Body of pancreas (tissue), 4 donors: ENCODE results near the gene CACNG1. TPM values are rescaled to one million over a fixed set of nuclear protein-coding genes. Genes with fewer than 3 reads are reported as not detected.

Source experiments
- ATAC-seq: fragments of 150-250 bp; one replicate; pipeline ENCODE4 v1.9.1; 2016
- DNase-seq, 4 donors: peaks; one replicate each; pipeline ENCODE4 v3.0.0-alpha.2; 2019
- H3K27ac ChIP-seq, 4 donors: fragments of 200-600 bp; sonication (generic); 1 replicate in 3 of 4; 2 replicates in 1 of 4; pipeline versions ENCODE4 v1.5.1 to v1.6.1; 2016 to 2019; ENCODE audit warnings: mild to moderate bottlenecking in 1 of 4, mixed read lengths in 1 of 4, moderate library complexity in 1 of 4
- H3K27me3 ChIP-seq, 2 donors: fragments of 200-600 bp; sonication (generic); one replicate each; pipeline ENCODE4 v1.6.0; 2016; ENCODE audit warnings: mild to moderate bottlenecking in 1 of 2
- H3K36me3 ChIP-seq, 2 donors: fragments of 200-600 bp; sonication (generic); replicated peaks in 1 of 2; 2 replicates each; pipeline ENCODE4 v1.5.1; 2016; ENCODE audit warnings: low read depth in 2 of 2; ENCODE audit not compliant: insufficient read depth in 1 of 2
- H3K4me1 ChIP-seq: fragments of 200-600 bp; sonication (generic); one replicate; pipeline ENCODE4 v1.6.0; 2016
- H3K4me3 ChIP-seq, 2 donors: fragments of 200-600 bp; sonication (generic); 1 replicate in 1 of 2; 2 replicates in 1 of 2; pipeline ENCODE4 v1.5.1; 2016 to 2019
- H3K9me3 ChIP-seq, 3 donors: fragments of 200-600 bp; sonication (generic); 1 replicate in 2 of 3; 2 replicates in 1 of 3; pipeline ENCODE4 v1.5.1; 2016
- POLR2A ChIP-seq, 3 donors: fragments of 450-650 bp; IDR thresholded peaks; one replicate each; pipeline ENCODE4 v1.6.1; 2016; ENCODE audit warnings: antibody characterized with exemption in 3 of 3, mild to moderate bottlenecking in 2 of 3
- WGBS, 2 donors: methylation state at CpG; one replicate each; pipeline ENCODE4 v1.1.5; 2017; 5-methylcytosine and 5-hydroxymethylcytosine counted together
- intact Hi-C: fragments of 100-400 bp; cut with DNase I; formaldehyde crosslinking; loops from one replicate; pipeline ENCODE4 v1.15.1; 2023
- total RNA-seq, 2 donors: library from RNA; depleted of rRNA; stranded (reverse); fragments of >200 nt; gene quantifications; one replicate each; pipeline ENCODE4 v1.1.0, GENCODE V29; 2016
- TF ChIP-seq, protein P1 (sequence below), 7 experiments: fragments of 450-650 bp in 4 of 7; fragments of 200-600 bp in 3 of 7; sonication (generic) in 3 of 7; IDR thresholded peaks; one replicate each; pipeline ENCODE4 v1.5.1; 2016 to 2019; ENCODE audit warnings: antibody characterized with exemption in 7 of 7

The CACNG1 gene
- total RNA-seq, 2 donors from 2014 or later = not detected

GRCh38 chr17:67053438-67054000 is 9.2 kb downstream of the CACNG1 start:
- no peaks in the 10 kb centered on the region for H3K27me3 ChIP-seq
- no peaks in the 10 kb centered on the region for H3K36me3 ChIP-seq
- WGBS, 2 donors = 88 to 90% methylated on average over 6 to 9 of the region's 9 CpGs
- intact Hi-C loops = no loop called here
- peaks cover 0 to 6% (median 0%) of the 10 kb centered on the region in 3 donors for H3K9me3 ChIP-seq
- TF ChIP-seq, protein P1, sequence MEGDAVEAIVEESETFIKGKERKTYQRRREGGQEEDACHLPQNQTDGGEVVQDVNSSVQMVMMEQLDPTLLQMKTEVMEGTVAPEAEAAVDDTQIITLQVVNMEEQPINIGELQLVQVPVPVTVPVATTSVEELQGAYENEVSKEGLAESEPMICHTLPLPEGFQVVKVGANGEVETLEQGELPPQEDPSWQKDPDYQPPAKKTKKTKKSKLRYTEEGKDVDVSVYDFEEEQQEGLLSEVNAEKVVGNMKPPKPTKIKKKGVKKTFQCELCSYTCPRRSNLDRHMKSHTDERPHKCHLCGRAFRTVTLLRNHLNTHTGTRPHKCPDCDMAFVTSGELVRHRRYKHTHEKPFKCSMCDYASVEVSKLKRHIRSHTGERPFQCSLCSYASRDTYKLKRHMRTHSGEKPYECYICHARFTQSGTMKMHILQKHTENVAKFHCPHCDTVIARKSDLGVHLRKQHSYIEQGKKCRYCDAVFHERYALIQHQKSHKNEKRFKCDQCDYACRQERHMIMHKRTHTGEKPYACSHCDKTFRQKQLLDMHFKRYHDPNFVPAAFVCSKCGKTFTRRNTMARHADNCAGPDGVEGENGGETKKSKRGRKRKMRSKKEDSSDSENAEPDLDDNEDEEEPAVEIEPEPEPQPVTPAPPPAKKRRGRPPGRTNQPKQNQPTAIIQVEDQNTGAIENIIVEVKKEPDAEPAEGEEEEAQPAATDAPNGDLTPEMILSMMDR (IDR thresholded peaks at IDR 0.05) = no peak
- no peak for TF ChIP-seq POLR2A (IDR thresholded peaks at IDR 0.05)
- no peak overlapping the region for H3K4me3 ChIP-seq
- no peaks in the 10 kb centered on the region for H3K4me1 ChIP-seq
- no peak for DNase-seq
- H3K27ac ChIP-seq = no peak overlapping the region
- ATAC-seq = no peak

- DNase-seq (no peak), ATAC-seq (no peak)
- no peaks in the 10 kb centered on the region for H3K9me3 ChIP-seq
- H3K4me3 ChIP-seq = no peak overlapping the region
- H3K36me3 ChIP-seq = no peaks in the 10 kb centered on the region
- no peaks in the 10 kb centered on the region for H3K4me1 ChIP-seq
- intact Hi-C loops = no loop called here
- H3K27me3 ChIP-seq = no peaks in the 10 kb centered on the region
- no peak overlapping the region for H3K27ac ChIP-seq
- TF ChIP-seq, protein P1 (IDR thresholded peaks at IDR 0.05) = no peak
- no peak for TF ChIP-seq POLR2A (IDR thresholded peaks at IDR 0.05)
- 77 to 90% methylated on average over 11 to 19 of the region's 19 CpGs for WGBS, 2 donors
These were observed 9.7 kb downstream of the CACNG1 start for GRCh38 chr17:67054011-67054591.

GRCh38 chr17:67054608-67055007 is 10.3 kb downstream of the CACNG1 start:
- DNase-seq = no peak
- H3K27ac ChIP-seq = no peak overlapping the region
- no peak for TF ChIP-seq POLR2A (IDR thresholded peaks at IDR 0.05)
- TF ChIP-seq, protein P1 (IDR thresholded peaks at IDR 0.05) = no peak
- intact Hi-C loops = no loop called here
- no peak overlapping the region for H3K4me3 ChIP-seq
- no peaks in the 10 kb centered on the region for H3K36me3 ChIP-seq
- WGBS, 2 donors = 74 to 91% methylated on average over 5 of the region's 5 CpGs
- no peak for ATAC-seq
- no peaks in the 10 kb centered on the region for H3K9me3 ChIP-seq
- H3K27me3 ChIP-seq = no peaks in the 10 kb centered on the region
- no peaks in the 10 kb centered on the region for H3K4me1 ChIP-seq

DNA sequence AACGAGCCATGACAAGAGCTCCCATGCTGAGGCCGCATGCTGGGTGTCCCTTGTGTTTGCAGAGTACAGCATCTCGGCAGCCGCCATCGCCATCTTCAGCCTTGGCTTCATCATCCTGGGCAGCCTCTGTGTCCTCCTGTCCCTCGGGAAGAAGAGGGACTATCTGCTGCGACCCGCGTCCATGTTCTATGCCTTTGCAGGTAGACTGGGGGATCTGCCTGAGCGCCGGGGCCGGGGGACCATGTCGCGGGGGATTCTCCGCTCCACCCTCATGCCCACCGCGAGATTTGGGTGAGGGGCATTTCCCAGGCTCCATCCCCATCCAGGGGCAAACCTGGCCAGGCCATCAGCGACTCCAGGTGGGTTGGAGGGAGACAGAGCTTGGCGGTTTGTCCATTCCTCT is 10.7 kb downstream of the CACNG1 start:
- Histone ChIP-seq H3K9me3 (no peaks in the 10 kb centered on the region), H3K27ac (no peak overlapping the region), H3K4me1 (no peaks in the 10 kb centered on the region), H3K27me3 (no peaks in the 10 kb centered on the region), H3K36me3 (no peaks in the 10 kb centered on the region), H3K4me3 (no peak overlapping the region)
- intact Hi-C loops = no loop called here
- DNase-seq (no peak), ATAC-seq (no peak)
- WGBS, 2 donors = 91 to 96% methylated on average over 9 to 19 of the region's 19 CpGs
- TF ChIP-seq POLR2A (IDR thresholded peaks at IDR 0.05) = no peak
- TF ChIP-seq, protein P1 (IDR thresholded peaks at IDR 0.05) = no peak
